Activated T-cell treated with anti-CD3 and anti-CD28 coated beads, Interleukin-2, amount 50 U/mL, for 72 hours (primary cell): Measurements from ENCODE around the gene ADAMTS12. TPM values are rescaled to one million over a fixed set of nuclear protein-coding genes. Genes with fewer than 3 reads are reported as not detected.

ENCODE experiments used
- ATAC-seq, 2 donors: fragments of 150-1000 bp; cut with Tn5 transposase; replicated peaks in 1 of 2; 2 replicates each; pipeline ENCODE4 v1.10.0; 2021; ENCODE audit warnings: moderate library complexity in 2 of 2, mild to moderate bottlenecking in 1 of 2
- DNase-seq, 2 donors: peaks; one replicate each; pipeline ENCODE4 v3.0.0; 2021 to 2022; ENCODE audit warnings: mixed read lengths in 1 of 2
- H3K27ac Mint-ChIP-seq: one replicate; pipeline ENCODE4 v1.8.0; 2022; ENCODE audit warnings: mild to moderate bottlenecking, moderate library complexity, mixed read lengths
- H3K27me3 Mint-ChIP-seq: one replicate; pipeline ENCODE4 v1.8.0; 2022; ENCODE audit warnings: low read depth, mixed read lengths
- H3K36me3 Mint-ChIP-seq, 2 donors: one replicate each; pipeline ENCODE4 v1.8.0; 2022; ENCODE audit warnings: mixed read lengths in 2 of 2, mild to moderate bottlenecking in 1 of 2; ENCODE audit not compliant: insufficient read depth in 2 of 2
- H3K4me1 Mint-ChIP-seq: one replicate; pipeline ENCODE4 v1.8.0; 2022; ENCODE audit warnings: low read depth, mixed read lengths
- H3K4me3 Mint-ChIP-seq, 2 donors: one replicate each; pipeline ENCODE4 v1.8.0; 2022; ENCODE audit warnings: mild to moderate bottlenecking in 2 of 2, mixed read lengths in 2 of 2, moderate library complexity in 2 of 2
- H3K9me3 Mint-ChIP-seq, 2 donors: one replicate each; pipeline ENCODE4 v1.8.0; 2022; ENCODE audit warnings: mixed read lengths in 2 of 2
- total RNA-seq, 2 donors: library from RNA; stranded (reverse); gene quantifications; one replicate each; pipeline ENCODE4 v1.2.3, GENCODE V29; 2022

Gene ADAMTS12
- total RNA-seq, 2 donors from 2014 or later = 0.05 TPM; not detected in 1

- H3K36me3 Mint-ChIP-seq = no peaks in the 10 kb centered on the region
- no peak overlapping the region for H3K27ac Mint-ChIP-seq
- H3K4me3 Mint-ChIP-seq = no peak overlapping the region
- peaks cover 5% of the 10 kb centered on the region for H3K27me3 Mint-ChIP-seq
- no peak for ATAC-seq
- no peak for DNase-seq
- H3K4me1 Mint-ChIP-seq = no peaks in the 10 kb centered on the region
- peaks cover 9% of the 10 kb centered on the region in 2 donors for H3K9me3 Mint-ChIP-seq
Measured at GRCh38 chr5:33690374-33691135, 201.2 kb downstream of the ADAMTS12 start.

- Mint-ChIP-seq H3K9me3 (peaks cover 3 to 4% of the 10 kb centered on the region in 2 donors), H3K27ac (no peak overlapping the region), H3K27me3 (peaks cover 11% of the 10 kb centered on the region), H3K4me3 (no peak overlapping the region), H3K36me3 (no peaks in the 10 kb centered on the region), H3K4me1 (no peaks in the 10 kb centered on the region)
- DNase-seq (no peak), ATAC-seq (no peak)
Measured at GRCh38 chr5:33688526-33688925, 203.3 kb downstream of the ADAMTS12 start.

GRCh38 chr5:33688066-33688465 is 203.7 kb downstream of the ADAMTS12 start:
- H3K27me3 Mint-ChIP-seq = peaks cover 11% of the 10 kb centered on the region
- peaks cover 2% of the 10 kb centered on the region in 2 donors for H3K9me3 Mint-ChIP-seq
- no peak overlapping the region for H3K4me3 Mint-ChIP-seq
- no peak overlapping the region for H3K27ac Mint-ChIP-seq
- H3K36me3 Mint-ChIP-seq = no peaks in the 10 kb centered on the region
- DNase-seq (no peak), ATAC-seq (no peak)
- no peaks in the 10 kb centered on the region for H3K4me1 Mint-ChIP-seq

GRCh38 chr5:33685873-33686755 is 205.7 kb downstream of the ADAMTS12 start:
- Mint-ChIP-seq H3K27ac (no peak overlapping the region), H3K4me3 (no peak overlapping the region), H3K4me1 (no peaks in the 10 kb centered on the region), H3K27me3 (peaks cover 20% of the 10 kb centered on the region), H3K9me3 (no peaks in the 10 kb centered on the region), H3K36me3 (no peaks in the 10 kb centered on the region)
- no peak for DNase-seq
- no peak for ATAC-seq

GRCh38 chr5:33684496-33685159 is 207.2 kb downstream of the ADAMTS12 start:
- no peaks in the 10 kb centered on the region for H3K4me1 Mint-ChIP-seq
- ATAC-seq = no peak
- H3K4me3 Mint-ChIP-seq = no peak overlapping the region
- peaks cover 0 to 4% of the 10 kb centered on the region in 2 donors for H3K9me3 Mint-ChIP-seq
- no peaks in the 10 kb centered on the region for H3K36me3 Mint-ChIP-seq
- no peak for DNase-seq
- H3K27ac Mint-ChIP-seq = no peak overlapping the region
- peaks cover 20% of the 10 kb centered on the region for H3K27me3 Mint-ChIP-seq

- H3K36me3 Mint-ChIP-seq = no peaks in the 10 kb centered on the region
- no peak overlapping the region for H3K4me3 Mint-ChIP-seq
Measured at GRCh38 chr5:33679791-33680190, 212.0 kb downstream of the ADAMTS12 start.

GRCh38 chr5:33675958-33676464 is 215.8 kb downstream of the ADAMTS12 start:
- H3K4me1 Mint-ChIP-seq = no peaks in the 10 kb centered on the region

More at GRCh38 chr5:33679791-33680190, 212.0 kb downstream of the ADAMTS12 start:
- H3K27ac Mint-ChIP-seq = no peak overlapping the region
- no peaks in the 10 kb centered on the region for H3K4me1 Mint-ChIP-seq
- no peak for ATAC-seq
- peaks cover 3 to 6% of the 10 kb centered on the region in 2 donors for H3K9me3 Mint-ChIP-seq
- DNase-seq = no peak
- peaks cover 15% of the 10 kb centered on the region for H3K27me3 Mint-ChIP-seq

GRCh38 chr5:33671700-33672291 is 220.0 kb downstream of the ADAMTS12 start:
- no peaks in the 10 kb centered on the region for H3K27me3 Mint-ChIP-seq
- H3K4me1 Mint-ChIP-seq = no peaks in the 10 kb centered on the region
- no peak for ATAC-seq
- H3K36me3 Mint-ChIP-seq = no peaks in the 10 kb centered on the region
- H3K4me3 Mint-ChIP-seq = no peak overlapping the region
- DNase-seq = no peak
- no peaks in the 10 kb centered on the region for H3K9me3 Mint-ChIP-seq
- H3K27ac Mint-ChIP-seq = no peak overlapping the region

More at GRCh38 chr5:33675958-33676464, 215.8 kb downstream of the ADAMTS12 start:
- H3K36me3 Mint-ChIP-seq = no peaks in the 10 kb centered on the region
- H3K27ac Mint-ChIP-seq = no peak overlapping the region
- H3K27me3 Mint-ChIP-seq = no peaks in the 10 kb centered on the region
- H3K9me3 Mint-ChIP-seq = peaks cover 3 to 6% of the 10 kb centered on the region in 2 donors
- H3K4me3 Mint-ChIP-seq = no peak overlapping the region
- DNase-seq = no peak
- no peak for ATAC-seq

GRCh38 chr5:33662722-33663427 is 228.9 kb downstream of the ADAMTS12 start:
- no peaks in the 10 kb centered on the region for H3K9me3 Mint-ChIP-seq
- no peaks in the 10 kb centered on the region for H3K36me3 Mint-ChIP-seq
- H3K4me1 Mint-ChIP-seq = no peaks in the 10 kb centered on the region
- DNase-seq = no peak
- no peaks in the 10 kb centered on the region for H3K27me3 Mint-ChIP-seq
- no peak overlapping the region for H3K4me3 Mint-ChIP-seq
- ATAC-seq = no peak
- peak overlapping the region; percentile 71 for H3K27ac Mint-ChIP-seq

- ATAC-seq (no peak), DNase-seq (no peak)
- Mint-ChIP-seq H3K9me3 (peaks cover 0 to 1% of the 10 kb centered on the region in 2 donors), H3K4me1 (no peaks in the 10 kb centered on the region), H3K27ac (no peak overlapping the region), H3K36me3 (no peaks in the 10 kb centered on the region), H3K4me3 (no peak overlapping the region), H3K27me3 (no peaks in the 10 kb centered on the region)
Measured at GRCh38 chr5:33659526-33660169, 232.1 kb downstream of the ADAMTS12 start.

GRCh38 chr5:33657804-33658440 is 233.9 kb downstream of the ADAMTS12 start:
- Mint-ChIP-seq H3K4me1 (no peaks in the 10 kb centered on the region), H3K27me3 (no peaks in the 10 kb centered on the region), H3K4me3 (no peak overlapping the region), H3K36me3 (no peaks in the 10 kb centered on the region), H3K9me3 (peaks cover 0 to 1% of the 10 kb centered on the region in 2 donors), H3K27ac (no peak overlapping the region)
- ATAC-seq (no peak), DNase-seq (no peak)
